PC-3 (cell line): ENCODE measurements around the gene MCU. TPM values are rescaled to one million over a fixed set of nuclear protein-coding genes. Genes with fewer than 3 reads are reported as not detected.
A peak's percentile ranks its signal among the peaks of the same experiment; 100 is the strongest.

ENCODE experiments used
- ATAC-seq: fragments of 200-7000 bp; cut with Tn5 transposase; 2 replicates; pipeline ENCODE4 v1.9.1; 2020; ENCODE audit warnings: mild to moderate bottlenecking, moderate library complexity
- BruUV-seq: library from RNA; stranded (reverse); fragments of 400-500 nt; replicated peaks from 2 replicates; lab custom pipeline; 2021; lab: Mats Ljungman, UMichigan
- CTCF ChIA-PET: fragments of 300-600 bp; sonication (Branson Sonifier 250); formaldehyde crosslinking; loops from one replicate; lab custom pipeline; 2022; ENCODE audit warnings: antibody characterized with exemption; lab: Charles Lee
- POLR2A ChIA-PET: fragments of 300-600 bp; sonication (Branson Sonifier 250); formaldehyde crosslinking; loops from one replicate; lab custom pipeline; 2022; ENCODE audit warnings: antibody characterized with exemption; ENCODE audit not compliant: unreplicated experiment; lab: Charles Lee
- DNase-seq: peaks from one replicate; pipeline ENCODE4 v3.0.0-alpha.2; 2015
- H2AFZ ChIP-seq: fragments of 300-600 bp; sonication (generic); 2 replicates; pipeline ENCODE4 v1.6.0; 2016; ENCODE audit warnings: antibody characterized with exemption, low read length
- H3F3A ChIP-seq: fragments of 300-600 bp; sonication (generic); one replicate; pipeline ENCODE4 v1.6.0; 2017; ENCODE audit warnings: antibody characterized with exemption, low read length, control low read depth, mild to moderate bottlenecking; ENCODE audit not compliant: unreplicated experiment
- H3K27ac ChIP-seq: fragments of 300-600 bp; sonication (generic); 2 replicates; pipeline ENCODE4 v1.5.1; 2016; ENCODE audit warnings: mild to moderate bottlenecking, low read length
- H3K27me3 ChIP-seq: fragments of 300-600 bp; sonication (generic); 2 replicates; pipeline ENCODE4 v1.6.1; 2016; ENCODE audit warnings: low read length, mixed read lengths
- H3K36me3 ChIP-seq: fragments of 300-600 bp; sonication (generic); 2 replicates; pipeline ENCODE4 v1.6.1; 2016; ENCODE audit warnings: low read depth, mixed run types, low read length, mixed read lengths
- H3K4me1 ChIP-seq: fragments of 300-600 bp; sonication (generic); 2 replicates; pipeline ENCODE4 v1.5.1; 2016; ENCODE audit warnings: low read length; ENCODE audit not compliant: insufficient read depth
- H3K4me2 ChIP-seq: fragments of 300-600 bp; sonication (generic); 2 replicates; pipeline ENCODE4 v1.6.0; 2016; ENCODE audit warnings: low read length
- H3K4me3 ChIP-seq: fragments of 300-600 bp; sonication (generic); 2 replicates; pipeline ENCODE4 v1.5.1; 2016; ENCODE audit warnings: mild to moderate bottlenecking, low read length, mixed read lengths
- H3K79me2 ChIP-seq: fragments of 300-600 bp; sonication (generic); 2 replicates; pipeline ENCODE4 v1.6.1; 2017; ENCODE audit warnings: low read length, mixed read lengths
- H3K9ac ChIP-seq: fragments of 300-600 bp; sonication (generic); 2 replicates; pipeline ENCODE4 v1.6.0; 2016; ENCODE audit warnings: mild to moderate bottlenecking, low read length
- H3K9me2 ChIP-seq: fragments of 300-600 bp; sonication (generic); replicated peaks from 2 replicates; pipeline ENCODE4 v1.6.1; 2016; ENCODE audit warnings: mixed run types, low read length, mixed read lengths
- H3K9me3 ChIP-seq: fragments of 300-600 bp; sonication (generic); 2 replicates; pipeline ENCODE4 v1.6.1; 2016; ENCODE audit warnings: low read length, mixed read lengths
- H4K20me1 ChIP-seq: fragments of 300-600 bp; sonication (generic); 2 replicates; pipeline ENCODE4 v1.6.1; 2016; ENCODE audit warnings: low read length, mixed read lengths
- CTCF ChIP-seq: fragments of 300-600 bp; sonication (generic); conservative IDR thresholded peaks from 2 replicates; pipeline ENCODE4 v1.5.1; 2017; ENCODE audit warnings: antibody characterized with exemption, low read depth, mild to moderate bottlenecking, low read length
- EZH2 ChIP-seq: fragments of 300-600 bp; sonication (generic); IDR thresholded peaks from one replicate; pipeline ENCODE4 v1.6.1; 2017; ENCODE audit warnings: antibody characterized with exemption, mild to moderate bottlenecking, low read length; ENCODE audit not compliant: unreplicated experiment
- EZH2phosphoT487 ChIP-seq: fragments of 300-600 bp; sonication (generic); IDR thresholded peaks from 2 replicates; pipeline ENCODE4 v1.6.1; 2018; ENCODE audit warnings: mild to moderate bottlenecking, antibody characterized with exemption, low read length, borderline replicate concordance
- intact Hi-C: fragments of 100-400 bp; cut with micrococcal nuclease; formaldehyde crosslinking; loops from 2 replicates; pipeline ENCODE4 v1.9.0; 2023
- total RNA-seq: library from RNA; depleted of rRNA; stranded (reverse); fragments of >200 nt; gene quantifications from 2 replicates; pipeline ENCODE4 v1.2.3, GENCODE V29; 2014

MCU gene
- total RNA-seq, 1 experiment from 2014 or later = 21.5 TPM

GRCh38 chr10:72742797-72743196 is 50.9 kb downstream of the MCU start:
- H3K9me3 ChIP-seq = no peaks in the 10 kb centered on the region
- TF ChIP-seq CTCF = no peak
- TF ChIP-seq EZH2phosphoT487 = no peak
- no peak for TF ChIP-seq EZH2
- no peaks in the 10 kb centered on the region for H4K20me1 ChIP-seq
- DNase-seq (no peak), ATAC-seq (no peak)
- peaks cover 8% of the 10 kb centered on the region for H3K79me2 ChIP-seq
- peaks cover 19% of the 10 kb centered on the region for H3K4me1 ChIP-seq
- H3F3A ChIP-seq = no peaks in the 10 kb centered on the region
- ChIA-PET POLR2A (no interaction called here), CTCF (no interaction called here)
- no peak overlapping the region for H2AFZ ChIP-seq
- H3K4me3 ChIP-seq = no peak overlapping the region
- H3K27me3 ChIP-seq = no peaks in the 10 kb centered on the region
- H3K36me3 ChIP-seq = no peaks in the 10 kb centered on the region
- H3K27ac ChIP-seq = no peak overlapping the region
- H3K9ac ChIP-seq = no peak overlapping the region
- intact Hi-C loops = no loop called here
- no peak overlapping the region for H3K4me2 ChIP-seq
- BruUV-seq = no TSS peak
- H3K9me2 ChIP-seq = no peaks in the 10 kb centered on the region

- TF ChIP-seq CTCF = no peak
- no peak for TF ChIP-seq EZH2phosphoT487
- no peak for TF ChIP-seq EZH2
- Histone ChIP-seq H3K4me1 (peaks cover 19% of the 10 kb centered on the region), H4K20me1 (no peaks in the 10 kb centered on the region), H3K9me3 (no peaks in the 10 kb centered on the region), H3K9me2 (no peaks in the 10 kb centered on the region), H2AFZ (no peak overlapping the region), H3K27me3 (peaks cover 6% of the 10 kb centered on the region), H3F3A (no peaks in the 10 kb centered on the region), H3K9ac (no peak overlapping the region), H3K36me3 (no peaks in the 10 kb centered on the region), H3K27ac (no peak overlapping the region), H3K4me3 (no peak overlapping the region), H3K4me2 (no peak overlapping the region), H3K79me2 (peaks cover 8% of the 10 kb centered on the region; the same call in 1 of the 2 replicates)
- no TSS peak for BruUV-seq
- POLR2A ChIA-PET = no interaction called here
- CTCF ChIA-PET = no interaction called here
- DNase-seq (no peak), ATAC-seq (no peak)
- intact Hi-C loops = no loop called here
These were observed 52.6 kb downstream of the MCU start for GRCh38 chr10:72744566-72744965.

- peaks cover 6% of the 10 kb centered on the region for H3K27me3 ChIP-seq
- H3K9me3 ChIP-seq = no peaks in the 10 kb centered on the region
- no peaks in the 10 kb centered on the region for H3K79me2 ChIP-seq
- H3K36me3 ChIP-seq = no peaks in the 10 kb centered on the region
- intact Hi-C loops = no loop called here
- no peak overlapping the region for H2AFZ ChIP-seq
- no peaks in the 10 kb centered on the region for H3K9me2 ChIP-seq
- H3K9ac ChIP-seq = no peak overlapping the region
- no peaks in the 10 kb centered on the region for H3F3A ChIP-seq
- H3K27ac ChIP-seq = no peak overlapping the region
- H3K4me1 ChIP-seq = peaks cover 11% of the 10 kb centered on the region
- no peak overlapping the region for H3K4me3 ChIP-seq
- no peaks in the 10 kb centered on the region for H4K20me1 ChIP-seq
- ChIA-PET CTCF (no interaction called here), POLR2A (no interaction called here)
- TF ChIP-seq CTCF = no peak
- no peak for TF ChIP-seq EZH2phosphoT487
- no peak for TF ChIP-seq EZH2
- H3K4me2 ChIP-seq = no peak overlapping the region
- BruUV-seq = no TSS peak
- peak; percentile 68; the same call in 1 of the 2 replicates for ATAC-seq
- DNase-seq = no peak
These were observed 54.8 kb downstream of the MCU start for GRCh38 chr10:72746426-72747363.
